ENCODE data around the gene RNF144A.

Gene RNF144A

DNA sequence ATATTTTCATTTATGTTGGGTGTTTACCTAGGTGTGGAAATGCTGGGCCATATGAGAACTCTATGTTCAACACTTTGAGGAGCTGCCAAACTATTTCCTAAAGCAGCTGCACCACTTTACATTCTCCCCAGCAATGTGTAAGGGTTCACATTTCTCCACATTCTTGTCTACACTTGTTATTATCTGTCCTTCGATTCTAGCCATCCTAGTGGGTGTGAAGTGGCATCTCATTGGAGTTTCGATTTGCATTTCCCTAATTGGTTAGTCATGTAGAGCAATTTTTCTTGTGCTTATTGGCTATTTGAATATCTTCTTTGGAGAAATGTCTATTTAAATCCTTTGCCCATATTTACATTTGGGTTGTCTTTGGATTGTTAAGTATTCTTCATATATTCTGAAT lies 21.9 kb downstream of the RNF144A start:
- DNase-seq (ENCODE audit: low read depth in 2 of 2) = no peak
- TF ChIP-seq, protein P1, sequence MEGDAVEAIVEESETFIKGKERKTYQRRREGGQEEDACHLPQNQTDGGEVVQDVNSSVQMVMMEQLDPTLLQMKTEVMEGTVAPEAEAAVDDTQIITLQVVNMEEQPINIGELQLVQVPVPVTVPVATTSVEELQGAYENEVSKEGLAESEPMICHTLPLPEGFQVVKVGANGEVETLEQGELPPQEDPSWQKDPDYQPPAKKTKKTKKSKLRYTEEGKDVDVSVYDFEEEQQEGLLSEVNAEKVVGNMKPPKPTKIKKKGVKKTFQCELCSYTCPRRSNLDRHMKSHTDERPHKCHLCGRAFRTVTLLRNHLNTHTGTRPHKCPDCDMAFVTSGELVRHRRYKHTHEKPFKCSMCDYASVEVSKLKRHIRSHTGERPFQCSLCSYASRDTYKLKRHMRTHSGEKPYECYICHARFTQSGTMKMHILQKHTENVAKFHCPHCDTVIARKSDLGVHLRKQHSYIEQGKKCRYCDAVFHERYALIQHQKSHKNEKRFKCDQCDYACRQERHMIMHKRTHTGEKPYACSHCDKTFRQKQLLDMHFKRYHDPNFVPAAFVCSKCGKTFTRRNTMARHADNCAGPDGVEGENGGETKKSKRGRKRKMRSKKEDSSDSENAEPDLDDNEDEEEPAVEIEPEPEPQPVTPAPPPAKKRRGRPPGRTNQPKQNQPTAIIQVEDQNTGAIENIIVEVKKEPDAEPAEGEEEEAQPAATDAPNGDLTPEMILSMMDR (IDR thresholded peaks at IDR 0.05; ENCODE audit: low read depth, low read length) = no peak
- no peak overlapping the region for H3K4me3 ChIP-seq (replicated peaks in 1 of 2; ENCODE audit: low read depth in 2 of 2, low read length in 2 of 2)

GRCh38 chr2:6940820-6941219 lies 23.6 kb downstream of the RNF144A start:
- H3K4me3 ChIP-seq (replicated peaks in 1 of 2; ENCODE audit: low read depth in 2 of 2, low read length in 2 of 2) = no peak overlapping the region
- DNase-seq (ENCODE audit: low read depth in 2 of 2) = no peak
- TF ChIP-seq, protein P1 (IDR thresholded peaks at IDR 0.05; ENCODE audit: low read depth, low read length) = no peak

DNA sequence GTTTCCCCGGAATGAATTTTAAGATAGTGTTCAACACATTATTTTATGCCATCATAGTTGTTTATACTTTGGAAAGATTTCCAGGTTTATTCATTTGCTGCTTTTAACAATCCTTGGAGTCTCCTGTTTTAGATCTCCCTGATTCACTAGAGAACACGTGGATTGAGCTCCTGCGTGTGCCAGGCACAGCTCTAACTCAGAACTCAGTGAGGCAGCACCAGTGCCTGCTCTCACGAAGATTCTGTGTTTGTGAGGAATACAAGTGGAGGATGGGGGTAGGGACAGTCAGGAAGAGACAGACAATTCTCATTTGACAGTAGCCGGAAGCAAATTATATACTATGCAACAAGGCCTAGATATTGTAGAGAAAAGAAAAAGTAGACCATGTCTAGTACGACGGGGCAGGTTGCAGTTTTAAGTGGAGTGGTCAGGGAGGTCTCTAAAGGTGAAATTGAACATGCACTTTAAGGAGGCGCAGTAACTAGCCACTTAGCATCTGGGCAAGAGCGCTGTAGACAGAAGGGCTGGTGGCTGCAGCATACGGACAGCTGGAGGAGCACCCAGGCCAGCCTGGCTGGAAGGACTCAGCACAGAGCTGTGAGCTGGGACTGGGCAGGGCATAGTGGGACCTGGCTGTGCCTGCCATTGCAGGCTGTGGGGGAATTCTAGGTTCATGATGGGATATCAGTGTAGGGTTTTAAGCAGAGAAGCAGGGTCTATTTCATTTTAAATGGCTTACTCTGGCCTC lies 24.3 kb downstream of the RNF144A start:
- DNase-seq (ENCODE audit: low read depth in 2 of 2) = no peak
- TF ChIP-seq, protein P1 (IDR thresholded peaks at IDR 0.05; ENCODE audit: low read depth, low read length) = no peak
- H3K4me3 ChIP-seq (replicated peaks in 1 of 2; ENCODE audit: low read depth in 2 of 2, low read length in 2 of 2) = no peak overlapping the region

DNA sequence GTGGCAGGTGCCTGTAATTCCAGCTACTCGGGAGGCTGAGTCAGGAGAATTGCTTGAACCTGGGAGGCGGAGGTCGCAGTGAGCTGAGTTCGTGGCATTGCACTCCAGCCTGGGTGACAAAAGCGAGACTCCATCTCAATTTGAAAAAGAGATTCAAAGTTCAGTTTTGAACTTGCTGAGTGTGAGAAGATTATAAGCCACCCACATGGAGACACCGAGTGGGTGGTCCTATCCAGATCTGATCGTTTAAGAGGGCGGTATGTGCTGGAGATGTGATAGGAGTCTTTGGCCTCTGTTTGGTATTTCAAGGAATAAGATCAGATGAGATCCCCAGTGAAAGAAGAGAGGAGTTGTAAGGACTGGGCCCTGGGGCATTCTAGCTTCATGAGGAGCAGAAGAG lies 25.6 kb downstream of the RNF144A start:
- DNase-seq (ENCODE audit: low read depth in 2 of 2) = no peak
- H3K4me3 ChIP-seq (replicated peaks in 1 of 2; ENCODE audit: low read depth in 2 of 2, low read length in 2 of 2) = no peak overlapping the region
- TF ChIP-seq, protein P1 (IDR thresholded peaks at IDR 0.05; ENCODE audit: low read depth, low read length) = no peak

- TF ChIP-seq, protein P1 (IDR thresholded peaks at IDR 0.05; ENCODE audit: low read depth, low read length) = no peak
- no peak overlapping the region for H3K4me3 ChIP-seq (replicated peaks in 1 of 2; ENCODE audit: low read depth in 2 of 2, low read length in 2 of 2)
- no peak for DNase-seq (ENCODE audit: low read depth in 2 of 2)
These were observed 26.3 kb downstream of the RNF144A start for GRCh38 chr2:6943523-6943922.

GRCh38 chr2:6943971-6944370 lies 26.8 kb downstream of the RNF144A start:
- TF ChIP-seq, protein P1 (IDR thresholded peaks at IDR 0.05; ENCODE audit: low read depth, low read length) = no peak
- no peak for DNase-seq (ENCODE audit: low read depth in 2 of 2)
- H3K4me3 ChIP-seq (replicated peaks in 1 of 2; ENCODE audit: low read depth in 2 of 2, low read length in 2 of 2) = no peak overlapping the region

- TF ChIP-seq, protein P1 (IDR thresholded peaks at IDR 0.05; ENCODE audit: low read depth, low read length) = no peak
- no peak overlapping the region for H3K4me3 ChIP-seq (replicated peaks in 1 of 2; ENCODE audit: low read depth in 2 of 2, low read length in 2 of 2)
- no peak for DNase-seq (ENCODE audit: low read depth in 2 of 2)
These were observed 27.3 kb downstream of the RNF144A start for GRCh38 chr2:6944555-6944954.
